GM21528 (cell line): ENCODE measurements around the gene CLN3.
"Not testable (repeated sequence)": the region's sequence is repeated elsewhere in the genome, so short reads cannot be mapped to it uniquely, and the experiment has no call there.

Experiments used
- ATAC-seq: cut with Tn5 transposase; IDR thresholded peaks from one replicate; pipeline ENCODE4 v1.9.1; 2021; ENCODE audit warnings: mild to moderate bottlenecking, moderate library complexity; ENCODE audit not compliant: unreplicated experiment, low FRiP score

CLN3 gene

DNA sequence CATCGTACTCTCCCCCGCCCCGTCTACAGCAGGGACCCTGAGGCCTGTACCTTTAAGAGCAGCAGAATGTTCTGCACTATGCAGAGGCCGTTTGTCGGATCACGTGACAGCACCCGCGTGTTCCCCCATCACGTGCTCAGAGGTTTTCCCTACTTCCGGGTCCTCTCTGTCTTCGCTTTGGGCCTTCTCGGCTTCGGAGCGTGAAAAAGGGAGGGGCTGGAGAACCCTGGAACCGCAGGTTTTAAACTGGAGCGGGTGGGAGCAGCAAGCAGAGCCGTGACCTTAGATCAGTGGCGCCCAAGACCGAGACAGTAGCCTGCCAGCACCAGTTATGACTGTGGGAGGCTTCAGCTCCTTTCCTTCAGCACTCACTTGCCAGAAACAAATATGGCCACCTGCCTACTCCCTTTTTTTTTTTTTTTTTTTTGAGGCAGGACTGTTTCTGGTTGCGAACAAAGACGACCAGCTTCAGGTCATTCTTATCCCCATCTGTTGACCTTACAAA, at the start of gene CLN3:
CLN3 (minus strand) TSS at position 105 of the 505 bp plus-strand sequence. CDS start 315 bp downstream, outside the sequence.
- peak; percentile 73 for ATAC-seq

DNA sequence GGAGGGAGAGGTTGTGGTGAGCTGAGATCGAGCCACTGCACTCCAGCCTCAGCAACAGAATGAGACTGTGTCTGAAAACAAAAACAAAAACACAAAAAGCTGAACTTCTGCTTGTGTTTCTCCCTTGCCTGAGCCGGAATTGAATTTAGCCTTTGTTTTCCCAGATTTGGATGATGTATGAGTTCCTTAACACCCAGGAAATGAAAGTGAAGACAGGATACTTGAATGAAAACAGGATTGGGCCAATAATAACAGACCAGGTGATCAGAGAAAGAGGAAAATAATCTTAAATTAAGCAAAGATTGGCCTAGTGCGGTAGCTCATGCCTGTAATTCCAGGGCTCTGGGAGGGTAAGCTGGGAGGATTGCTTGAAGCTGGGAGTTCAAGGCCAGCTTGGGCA, 48.5 kb upstream of the CLN3 start:
- ATAC-seq: no peak

DNA sequence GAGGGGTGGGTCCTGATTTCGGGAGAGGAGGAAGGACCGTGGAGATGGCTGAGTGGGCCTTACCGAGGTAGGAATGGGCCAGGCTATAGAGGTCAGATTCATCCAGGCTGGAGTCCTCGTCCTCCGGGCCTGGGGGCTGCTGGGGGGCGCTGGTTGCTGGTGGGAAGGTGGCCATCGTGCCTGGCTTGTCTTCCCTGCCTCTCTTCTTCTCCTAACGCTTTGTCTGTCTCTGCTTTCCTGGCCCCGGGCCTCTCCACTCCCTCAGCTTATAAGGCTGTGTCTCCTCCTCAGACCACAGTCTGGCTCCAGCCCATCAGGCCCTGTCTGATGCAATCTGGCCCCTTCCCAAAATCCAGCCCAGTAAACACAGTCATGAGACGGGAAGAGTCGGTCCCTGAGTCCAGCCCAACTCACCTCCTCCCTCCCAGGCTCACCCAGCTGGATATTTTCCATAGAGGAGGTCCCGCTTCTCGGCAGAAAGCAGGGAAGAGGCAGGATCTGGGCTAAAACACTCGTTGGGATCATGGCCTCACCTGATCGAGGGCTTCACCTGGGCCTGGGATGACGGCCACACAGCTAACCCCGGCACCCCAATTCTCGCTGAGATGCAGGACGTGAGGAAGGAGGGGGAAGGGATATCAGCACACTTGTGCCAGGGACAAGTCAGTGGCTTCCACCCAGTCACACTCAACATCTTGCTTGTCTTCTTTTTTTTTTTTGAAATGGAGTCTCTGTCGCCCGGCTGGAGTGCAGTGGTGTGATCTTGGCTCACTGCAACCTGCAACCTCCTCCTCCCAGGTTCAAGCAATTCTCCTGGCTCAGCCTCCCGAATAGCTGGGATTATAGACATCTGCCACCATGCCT, 47.1 kb upstream of the CLN3 start, which contains the start of gene NUPR1:
NUPR1 (minus strand) TSS at position 242 of the 864 bp plus-strand sequence; CDS start at position 175, 67 bp downstream.
- ATAC-seq: no peak

DNA sequence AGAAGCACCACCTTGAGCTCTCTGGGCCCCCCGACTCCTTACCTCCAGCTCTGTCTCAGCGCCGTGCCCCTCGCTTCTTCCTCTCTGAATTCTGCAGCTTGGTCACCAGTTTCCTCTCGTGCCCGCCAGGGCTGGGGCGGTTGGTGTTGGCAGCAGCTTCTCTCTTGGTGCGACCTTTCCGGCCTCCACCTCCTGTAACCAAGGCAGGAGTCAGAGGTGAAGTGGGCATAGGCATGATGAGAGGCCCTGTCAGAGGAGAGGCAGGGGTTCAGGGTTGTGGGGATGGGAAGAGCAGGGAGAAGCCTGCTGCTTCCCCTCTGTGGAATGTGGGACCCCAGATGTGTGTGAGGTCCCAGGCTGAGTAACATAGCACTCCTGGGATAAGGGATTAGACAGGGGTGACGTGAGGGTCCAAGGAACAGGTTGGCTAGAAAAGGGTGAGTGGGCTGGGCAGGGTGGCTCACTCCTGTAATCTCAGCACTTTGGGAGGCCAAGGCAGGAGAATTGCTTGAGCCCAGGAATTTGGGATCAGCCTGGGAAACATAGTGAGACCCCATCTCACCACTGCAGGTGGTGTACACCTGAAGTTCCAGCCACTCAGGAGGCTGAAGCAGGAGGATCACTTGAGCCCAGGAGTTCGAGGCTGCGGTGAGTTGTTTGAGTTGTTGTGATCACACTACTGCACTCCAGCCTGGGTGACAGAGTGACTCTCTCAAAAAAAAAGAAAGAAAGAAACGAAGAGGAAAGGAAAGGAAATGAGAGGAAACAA, 46.3 kb upstream of the CLN3 start:
- ATAC-seq: no peak

DNA sequence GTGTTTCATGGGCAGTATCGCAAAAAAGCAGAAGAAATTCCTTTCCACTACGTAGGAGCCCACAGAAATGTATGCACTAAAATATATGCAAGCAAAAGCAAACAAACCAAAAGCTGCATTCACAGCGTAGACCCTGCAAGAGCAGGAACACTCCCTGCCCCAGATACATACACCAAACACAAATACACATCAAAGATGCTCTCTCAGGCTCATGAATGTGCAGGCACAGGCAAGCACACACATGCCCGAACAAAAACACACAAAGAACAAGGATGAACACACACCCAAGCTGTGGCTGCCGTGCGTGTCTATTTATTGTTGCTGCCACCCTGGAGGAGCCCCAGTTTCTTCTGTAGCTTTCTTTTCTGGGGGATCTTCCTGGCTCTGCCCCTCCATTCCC, 45.2 kb upstream of the CLN3 start:
- no peak for ATAC-seq

DNA sequence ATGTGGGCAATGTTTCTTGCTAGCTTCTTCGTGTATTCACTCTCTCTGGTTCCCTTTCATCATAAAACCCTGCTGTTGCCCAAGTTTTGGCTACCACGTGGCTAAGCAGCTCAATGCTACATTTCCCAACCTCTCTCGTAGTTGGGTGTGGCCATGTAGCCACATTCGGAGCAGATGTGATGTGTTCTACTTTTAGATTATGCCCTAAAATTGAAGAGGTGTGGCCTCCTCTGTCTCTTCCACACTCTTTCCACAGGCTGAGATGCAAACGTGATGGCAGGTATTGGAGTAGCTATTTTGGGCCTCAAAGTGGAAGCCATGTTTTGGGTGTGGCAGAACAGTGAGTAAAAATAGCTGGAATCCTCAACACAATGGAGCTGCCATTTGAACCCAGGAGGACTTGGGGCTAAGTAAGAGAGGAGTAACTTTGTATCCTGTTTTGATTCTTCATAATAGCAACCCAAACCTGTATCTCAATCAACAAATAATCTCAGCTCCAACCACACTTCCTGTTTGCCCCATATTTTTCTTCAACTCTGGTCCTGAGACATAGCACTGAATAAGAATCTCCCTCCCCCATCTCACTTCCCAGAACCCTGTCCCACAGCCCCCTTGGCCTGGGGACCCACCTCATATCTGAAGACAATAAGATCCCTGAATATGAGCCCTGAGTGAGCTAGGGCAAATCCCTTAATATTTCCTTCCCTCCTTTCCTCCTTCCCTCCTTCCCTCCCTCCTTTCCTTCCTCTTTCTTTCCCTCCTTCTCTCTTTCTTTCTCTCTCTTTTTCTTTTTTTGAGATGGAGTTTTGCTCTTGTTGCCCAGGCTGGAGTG, 42.9 kb upstream of the CLN3 start:
- ATAC-seq: no peak

DNA sequence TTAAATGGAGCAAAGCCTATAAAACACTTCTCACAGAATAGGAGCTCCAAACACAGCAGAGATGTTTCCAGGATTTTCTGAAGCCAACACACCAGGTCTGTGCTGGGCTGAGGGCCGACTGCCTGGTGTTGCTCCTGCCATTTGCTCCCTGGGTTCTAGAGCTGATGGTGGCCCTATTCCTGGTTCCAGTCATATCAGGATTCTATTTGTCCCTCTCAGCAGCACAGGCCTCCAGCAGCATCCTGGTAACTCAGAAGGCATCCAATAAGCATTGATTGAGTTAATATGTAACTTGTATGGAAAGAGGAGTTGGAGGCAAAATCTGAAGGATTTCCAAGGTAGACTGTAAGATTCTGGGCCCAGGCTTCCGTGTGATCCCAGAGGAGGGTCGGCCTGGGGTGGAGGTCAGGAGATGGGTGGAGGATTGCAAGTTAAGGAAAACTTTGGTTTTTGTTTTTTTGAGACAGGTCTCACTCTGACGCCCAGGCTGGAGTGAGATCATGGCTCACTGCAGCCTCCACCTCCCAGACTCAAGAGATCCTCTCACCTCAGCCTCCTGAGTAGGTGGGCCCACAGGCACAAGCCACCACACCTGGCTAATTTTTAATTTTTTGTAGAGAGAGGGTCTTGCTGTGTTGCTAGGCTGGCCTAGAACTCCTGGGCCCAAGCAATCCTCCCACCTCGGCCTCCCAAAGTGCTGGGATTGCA, 41.2 kb upstream of the CLN3 start:
- ATAC-seq: no peak

DNA sequence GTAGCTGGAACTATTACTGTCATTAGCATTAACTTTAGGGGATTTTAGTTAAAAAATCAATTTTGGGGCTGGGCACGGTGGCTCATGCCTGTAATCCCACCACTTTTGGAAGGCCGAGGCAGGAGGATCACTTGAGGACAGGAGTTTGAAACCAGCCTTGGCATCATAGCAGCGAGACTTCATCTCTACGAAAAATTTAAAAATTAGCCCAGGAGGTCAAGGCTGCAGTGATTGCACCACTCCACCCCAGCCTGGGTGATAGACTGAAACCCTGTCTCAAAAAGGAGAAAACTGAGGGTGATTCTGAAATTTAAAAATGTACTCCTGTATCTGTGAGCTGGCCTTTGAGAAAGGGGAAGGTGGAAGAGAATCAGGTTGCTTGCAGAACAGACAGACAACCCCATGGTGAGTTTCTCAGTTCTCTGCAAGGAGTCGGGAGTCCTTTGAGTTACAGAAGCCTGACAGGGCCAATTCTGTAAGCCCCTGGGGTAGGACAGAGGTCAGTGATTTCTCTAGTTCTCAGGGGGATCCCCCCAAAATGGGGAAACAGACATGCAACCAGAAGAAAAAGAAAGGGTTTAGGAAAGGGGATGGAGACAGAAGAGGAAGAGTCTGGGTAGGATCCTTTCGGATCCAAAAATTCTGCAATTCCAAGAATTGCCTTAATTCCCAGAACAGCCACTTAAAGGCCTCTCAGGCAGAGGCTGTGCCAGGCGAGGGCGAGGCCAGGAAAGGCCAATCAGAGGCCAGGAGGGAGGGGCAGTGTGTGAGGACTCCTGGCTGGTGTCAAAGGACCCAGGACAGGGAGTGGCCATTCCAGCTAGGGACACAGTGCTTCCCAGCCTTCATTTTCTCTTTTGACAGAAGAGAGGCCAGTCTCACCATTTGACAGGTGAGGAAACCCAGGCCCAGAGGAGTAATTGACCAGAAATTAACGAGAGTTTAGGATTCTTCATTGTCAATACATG, 40.2 kb upstream of the CLN3 start:
- ATAC-seq: no peak

DNA sequence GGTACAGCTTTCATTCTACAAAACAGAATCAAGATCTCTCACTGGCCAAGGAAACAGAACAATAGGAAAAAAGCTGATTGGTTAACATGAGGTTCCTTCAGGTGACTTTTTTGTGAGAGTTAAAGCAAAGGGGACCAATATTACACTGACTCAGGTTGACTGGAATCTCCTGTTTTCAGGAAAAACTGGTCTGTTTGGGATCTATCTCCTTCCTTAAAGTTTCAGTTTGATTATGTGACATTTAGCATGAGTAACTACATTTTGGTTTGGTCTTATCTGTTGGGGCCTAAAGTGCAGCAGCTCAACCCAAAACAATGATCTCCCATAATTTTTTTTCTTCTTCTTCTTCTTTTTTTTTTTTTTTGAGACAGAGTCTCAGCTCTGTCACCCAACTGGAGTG, 37.2 kb upstream of the CLN3 start:
- no peak for ATAC-seq

DNA sequence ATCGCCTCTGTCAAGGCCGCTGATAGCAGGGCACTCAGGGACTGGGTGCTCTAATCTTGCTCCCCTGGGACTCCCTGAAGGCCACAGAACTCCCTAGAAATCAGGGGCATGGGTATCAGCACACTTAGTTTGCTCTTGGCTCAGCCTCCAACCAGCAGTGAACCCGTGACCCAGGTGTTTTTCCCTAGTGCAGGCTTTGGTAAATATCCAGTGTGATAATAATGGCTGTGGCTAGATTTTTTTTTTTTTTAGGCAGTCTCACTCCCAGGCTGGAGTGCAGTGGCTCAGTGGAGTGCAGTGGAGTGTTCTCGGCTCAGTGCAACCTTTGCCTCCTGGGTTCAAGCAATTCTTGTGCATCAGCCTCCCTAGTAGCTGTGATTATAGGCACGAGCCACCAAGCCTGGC, 36.6 kb upstream of the CLN3 start:
- ATAC-seq: no peak

DNA sequence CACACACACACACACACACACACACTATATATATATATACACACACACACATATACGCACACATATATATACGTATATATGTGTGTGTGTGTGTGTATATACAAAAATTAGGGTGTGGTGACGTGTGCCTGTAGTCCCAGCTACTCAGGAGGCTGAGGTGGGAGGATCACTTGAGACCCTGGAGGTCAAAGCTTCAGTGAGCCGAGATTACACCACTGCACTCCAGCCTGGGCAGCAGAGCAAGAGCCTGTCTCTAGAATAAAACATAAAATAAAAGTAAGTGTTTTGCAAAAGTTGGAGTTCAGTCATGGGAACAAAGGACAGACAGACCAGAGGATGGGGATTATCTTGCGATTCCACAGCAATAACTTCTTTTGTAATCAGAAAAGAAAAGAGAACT, 36.1 kb upstream of the CLN3 start:
- ATAC-seq: no peak

DNA sequence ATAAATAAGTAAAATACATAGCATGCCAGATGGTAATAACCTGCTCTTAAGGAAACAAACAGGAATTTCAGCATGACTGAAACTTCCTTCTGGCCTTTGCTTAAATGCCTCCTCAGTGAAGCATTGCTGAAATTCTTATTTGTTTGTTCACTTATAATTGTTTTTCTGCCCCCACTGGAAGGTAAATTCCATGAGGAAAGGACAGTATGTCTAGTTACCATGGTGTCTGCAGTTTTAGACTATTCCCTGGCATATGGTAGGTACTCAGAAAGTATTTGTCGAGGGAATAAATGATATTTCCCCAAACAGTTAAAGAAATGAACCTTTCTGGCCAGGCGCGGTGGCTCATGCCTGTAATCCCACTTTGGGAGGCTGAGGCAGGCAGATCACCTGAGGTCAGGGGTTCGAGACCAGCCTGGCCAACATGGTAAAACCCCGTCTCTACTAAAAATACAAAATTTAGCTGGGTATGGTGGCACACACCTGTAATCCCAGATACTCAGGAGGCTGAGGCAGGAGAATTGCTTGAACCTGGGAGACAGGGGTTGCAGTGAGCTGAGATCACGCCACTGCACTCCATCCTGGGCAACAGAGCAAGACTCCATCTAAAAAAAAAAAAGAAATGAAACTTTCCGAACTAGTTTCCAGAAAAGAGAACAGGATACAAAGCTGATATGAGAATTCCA, 35.4 kb upstream of the CLN3 start:
- ATAC-seq: not testable (repeated sequence)

DNA sequence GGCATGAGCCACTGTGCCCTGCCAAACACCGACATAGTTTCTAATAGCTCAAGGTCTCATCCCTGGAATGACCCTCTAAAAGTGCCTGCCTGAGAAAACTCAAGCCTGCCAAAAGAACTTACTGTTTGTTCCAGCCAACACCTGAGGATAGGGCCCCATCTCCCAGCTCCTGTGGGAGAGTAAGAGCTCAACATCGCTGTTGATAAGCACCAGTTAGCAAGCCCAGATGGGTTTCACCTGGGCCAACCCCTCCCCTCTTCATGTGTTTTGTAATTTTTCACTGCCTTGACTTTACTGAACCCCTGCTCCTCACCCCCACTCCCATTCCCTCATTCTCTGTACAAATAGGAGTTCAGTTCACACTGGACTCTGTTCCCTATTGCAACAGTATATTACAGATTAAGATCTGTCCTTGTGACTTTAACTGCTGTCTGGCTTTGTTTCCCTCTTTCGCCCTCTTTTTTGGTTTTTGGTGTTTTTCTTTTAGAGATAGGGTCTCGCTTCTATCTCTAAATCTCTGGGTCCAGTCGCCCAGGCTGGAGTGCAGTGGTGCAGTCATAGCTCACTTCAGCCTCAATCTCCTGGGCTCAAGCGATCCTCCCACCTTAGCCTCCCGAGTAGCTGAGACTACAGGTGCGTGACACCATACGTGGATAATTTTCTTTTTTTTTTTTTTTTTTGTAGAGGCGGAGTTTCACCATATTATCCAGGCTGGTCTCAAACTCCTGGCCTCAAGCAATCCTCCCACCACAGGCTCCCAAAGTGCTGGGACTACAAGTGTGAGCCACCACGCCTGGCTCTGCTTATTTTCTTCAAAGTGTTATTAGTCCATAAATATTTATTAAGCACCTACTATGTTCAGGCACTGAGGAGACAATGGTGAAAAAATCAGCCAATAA, 34.6 kb upstream of the CLN3 start:
- ATAC-seq: no peak

DNA sequence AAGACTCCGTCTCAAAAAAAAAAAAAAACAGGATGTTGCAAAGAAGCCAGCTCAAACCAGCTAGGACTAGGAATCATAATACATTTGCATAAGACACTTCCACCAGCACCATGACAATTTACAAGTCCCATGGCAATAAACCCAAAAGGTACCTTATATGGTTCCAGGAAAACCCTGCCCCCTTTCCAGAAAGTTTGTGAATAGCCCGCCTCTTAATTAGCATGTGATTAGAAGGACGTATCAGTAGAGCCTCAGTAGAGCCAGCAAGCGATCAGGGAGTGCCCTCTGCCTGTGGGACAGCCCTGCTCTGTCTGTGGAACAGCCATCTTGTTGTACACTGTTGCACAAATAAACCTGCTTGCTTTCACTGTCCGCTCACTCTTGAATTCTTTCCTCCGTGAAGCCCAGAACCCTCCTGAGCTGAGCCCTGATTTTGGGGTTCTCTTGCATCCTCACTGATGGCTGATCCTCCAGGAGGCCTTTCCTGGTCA, 32.9 kb upstream of the CLN3 start:
- ATAC-seq: no peak

DNA sequence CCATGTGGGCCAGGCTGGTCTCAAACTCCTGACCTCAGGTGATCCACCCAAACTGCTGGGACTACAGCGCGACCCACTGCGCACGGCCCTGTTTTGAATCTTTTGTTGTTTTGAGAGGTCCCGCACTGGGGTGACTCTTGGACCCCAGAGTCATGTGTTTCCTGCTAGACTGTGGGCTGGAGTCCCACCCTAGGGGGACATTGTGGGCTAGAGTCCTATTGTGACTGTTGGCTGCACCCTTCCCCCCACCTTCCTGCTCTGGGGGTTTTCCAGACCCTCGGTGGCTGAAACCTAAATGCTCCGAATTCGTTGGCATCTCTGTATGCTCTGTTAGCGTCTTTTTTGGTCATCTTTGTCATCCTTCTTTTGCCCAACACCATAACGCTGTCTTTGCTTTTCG, 30.9 kb upstream of the CLN3 start:
- no peak for ATAC-seq

DNA sequence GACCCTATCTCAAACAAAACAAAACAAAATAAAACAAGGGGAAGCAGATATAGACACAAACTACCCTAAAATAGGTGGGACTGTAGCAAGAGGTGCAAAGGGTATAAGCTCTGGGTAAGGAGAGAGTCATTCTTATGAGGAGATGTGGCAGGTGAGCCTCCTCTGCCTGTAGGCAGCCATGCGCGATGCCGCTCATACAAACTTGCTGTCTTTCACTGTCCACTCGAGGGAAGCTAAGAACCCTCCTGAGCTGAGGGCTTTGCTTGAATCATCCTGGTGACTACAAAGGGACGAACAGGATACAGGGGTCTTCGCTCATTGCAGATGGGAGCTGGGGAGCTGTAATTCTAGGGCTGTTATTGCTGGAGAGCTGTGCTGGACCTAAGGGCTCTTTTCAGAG, 29.6 kb upstream of the CLN3 start:
- ATAC-seq: no peak

DNA sequence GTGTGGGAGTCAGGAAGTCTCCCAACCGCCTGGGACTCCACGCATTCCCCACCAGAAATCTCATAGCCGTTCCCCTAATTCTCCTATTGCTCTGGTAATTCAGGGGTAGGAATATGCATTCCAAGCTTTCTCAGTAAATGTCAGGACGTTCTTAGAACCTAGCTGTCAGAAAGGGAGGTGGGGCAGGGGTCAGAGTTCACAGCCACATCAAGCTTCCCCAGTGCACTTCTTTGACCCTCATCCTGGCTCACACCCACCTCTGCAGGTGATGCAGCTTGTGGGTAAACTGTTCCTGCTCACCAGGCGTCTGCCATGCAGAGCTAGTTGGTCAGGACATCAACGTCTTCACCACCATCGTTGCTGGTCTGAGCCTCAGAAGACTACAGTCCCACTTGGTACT, 28.8 kb upstream of the CLN3 start:
- no peak for ATAC-seq
